ENCODE results near the gene OR2S2. TPM values are rescaled to one million over a fixed set of nuclear protein-coding genes. Genes with fewer than 3 reads are reported as not detected.

Gene OR2S2
- total RNA-seq, 1 experiment from 2014 or later = not detected

DNA sequence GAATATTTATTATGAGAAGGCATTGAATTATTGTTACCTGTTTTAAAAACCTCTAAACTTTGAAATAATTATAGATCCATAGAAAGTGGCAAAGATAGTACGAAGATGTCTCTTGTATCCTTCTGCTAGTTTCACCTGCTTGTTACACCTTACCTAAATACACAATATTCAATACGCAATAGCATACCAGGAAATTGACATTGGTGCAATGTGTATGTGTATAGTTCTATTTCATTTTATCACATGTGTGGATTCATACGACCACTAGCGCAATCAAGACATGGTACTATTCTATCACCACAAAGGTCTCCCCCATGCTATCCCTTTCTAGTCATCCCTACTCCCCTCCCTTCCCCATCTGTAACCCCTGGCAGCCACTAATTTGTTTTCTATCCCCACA lies 8.5 kb upstream of the OR2S2 start:
- Histone ChIP-seq H3K4me1 (ENCODE audit: control insufficient read depth, insufficient read depth, low read length) (no peaks in the 10 kb centered on the region), H3K4me3 (ENCODE audit: low read depth in 2 of 2, low read length in 2 of 2) (no peak overlapping the region), H3K36me3 (ENCODE audit: control insufficient read depth, insufficient read depth, low read length) (no peaks in the 10 kb centered on the region), H3K27me3 (ENCODE audit: control insufficient read depth, insufficient read depth, low read length) (peaks cover 28% of the 10 kb centered on the region), H3K27ac (ENCODE audit: low read length) (no peak overlapping the region), H3K9me3 (ENCODE audit: control insufficient read depth, insufficient read depth, low read depth, low read length) (no peaks in the 10 kb centered on the region)
- CTCF ChIA-PET = no interaction called here
- intact Hi-C loops (cut with micrococcal nuclease; ENCODE audit: unreplicated experiment) = no loop called here
- TF ChIP-seq SIN3A (IDR thresholded peaks at IDR 0.05; ENCODE audit: borderline replicate concordance, insufficient read depth, low read depth, low read length) = no peak
- no peak for TF ChIP-seq TCF7L2 (IDR thresholded peaks at IDR 0.05; ENCODE audit: low read depth, low read length)
- no peak for TF ChIP-seq REST (IDR thresholded peaks at IDR 0.05; ENCODE audit: insufficient read depth in 1 of 2, low read depth in 2 of 2, low read length in 1 of 2)
- TF ChIP-seq, protein P1, sequence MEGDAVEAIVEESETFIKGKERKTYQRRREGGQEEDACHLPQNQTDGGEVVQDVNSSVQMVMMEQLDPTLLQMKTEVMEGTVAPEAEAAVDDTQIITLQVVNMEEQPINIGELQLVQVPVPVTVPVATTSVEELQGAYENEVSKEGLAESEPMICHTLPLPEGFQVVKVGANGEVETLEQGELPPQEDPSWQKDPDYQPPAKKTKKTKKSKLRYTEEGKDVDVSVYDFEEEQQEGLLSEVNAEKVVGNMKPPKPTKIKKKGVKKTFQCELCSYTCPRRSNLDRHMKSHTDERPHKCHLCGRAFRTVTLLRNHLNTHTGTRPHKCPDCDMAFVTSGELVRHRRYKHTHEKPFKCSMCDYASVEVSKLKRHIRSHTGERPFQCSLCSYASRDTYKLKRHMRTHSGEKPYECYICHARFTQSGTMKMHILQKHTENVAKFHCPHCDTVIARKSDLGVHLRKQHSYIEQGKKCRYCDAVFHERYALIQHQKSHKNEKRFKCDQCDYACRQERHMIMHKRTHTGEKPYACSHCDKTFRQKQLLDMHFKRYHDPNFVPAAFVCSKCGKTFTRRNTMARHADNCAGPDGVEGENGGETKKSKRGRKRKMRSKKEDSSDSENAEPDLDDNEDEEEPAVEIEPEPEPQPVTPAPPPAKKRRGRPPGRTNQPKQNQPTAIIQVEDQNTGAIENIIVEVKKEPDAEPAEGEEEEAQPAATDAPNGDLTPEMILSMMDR (IDR thresholded peaks at IDR 0.05) = no peak
- TF ChIP-seq POLR2AphosphoS5 (IDR thresholded peaks at IDR 0.05; ENCODE audit: low read depth, low read length) = no peak
- ATAC-seq (no peak), DNase-seq (ENCODE audit: low read depth, low spot score) (no peak)
- in situ Hi-C loops (cut with HindIII; ENCODE audit: low pct_unique_long_range_greater_than_20kb, low sequenced_read_pairs) = no loop called here
- POLR2A ChIA-PET = no interaction called here
- no TSS peak for BruUV-seq (replicated peaks)

DNA sequence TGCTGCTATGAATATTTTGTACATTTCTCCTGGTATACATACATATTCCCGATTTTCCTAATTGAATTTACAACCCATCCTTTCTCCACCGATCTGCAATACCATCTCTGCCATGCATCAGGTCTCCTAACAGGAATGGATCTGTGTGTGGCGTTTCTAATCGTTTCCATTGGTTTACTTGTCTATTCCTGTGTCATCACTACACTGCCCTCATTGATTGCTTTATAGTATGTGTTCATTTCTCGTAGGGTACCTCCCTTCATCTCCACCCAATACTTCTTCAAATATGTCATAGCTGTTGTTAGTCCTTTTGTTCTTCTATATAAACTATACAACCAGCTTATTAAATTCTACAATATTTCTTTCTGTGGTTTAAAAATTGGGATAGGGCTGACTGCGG lies 7.1 kb upstream of the OR2S2 start:
- no peak overlapping the region for H3K27ac ChIP-seq (ENCODE audit: low read length)
- no peak overlapping the region for H3K4me3 ChIP-seq (ENCODE audit: low read depth in 2 of 2, low read length in 2 of 2)
- peaks cover 28% of the 10 kb centered on the region for H3K27me3 ChIP-seq (ENCODE audit: control insufficient read depth, insufficient read depth, low read length)
- intact Hi-C loops (cut with micrococcal nuclease; ENCODE audit: unreplicated experiment) (no loop called here), in situ Hi-C loops (cut with HindIII; ENCODE audit: low pct_unique_long_range_greater_than_20kb, low sequenced_read_pairs) (no loop called here)
- H3K4me1 ChIP-seq (ENCODE audit: control insufficient read depth, insufficient read depth, low read length) = no peaks in the 10 kb centered on the region
- ATAC-seq = no peak
- ChIA-PET CTCF (no interaction called here), POLR2A (no interaction called here)
- H3K36me3 ChIP-seq (ENCODE audit: control insufficient read depth, insufficient read depth, low read length) = no peaks in the 10 kb centered on the region
- TF ChIP-seq SIN3A (IDR thresholded peaks at IDR 0.05; ENCODE audit: borderline replicate concordance, insufficient read depth, low read depth, low read length) (no peak), TCF7L2 (IDR thresholded peaks at IDR 0.05; ENCODE audit: low read depth, low read length) (no peak), REST (IDR thresholded peaks at IDR 0.05; ENCODE audit: insufficient read depth in 1 of 2, low read depth in 2 of 2, low read length in 1 of 2) (no peak), POLR2AphosphoS5 (IDR thresholded peaks at IDR 0.05; ENCODE audit: low read depth, low read length) (no peak)
- TF ChIP-seq, protein P1 (IDR thresholded peaks at IDR 0.05) = no peak
- no peak for DNase-seq (ENCODE audit: low read depth, low spot score)
- H3K9me3 ChIP-seq (ENCODE audit: control insufficient read depth, insufficient read depth, low read depth, low read length) = no peaks in the 10 kb centered on the region
- no TSS peak for BruUV-seq (replicated peaks)
